Stomach (tissue), 9 donors: ENCODE data around the gene WASF3. TPM values are rescaled to one million over a fixed set of nuclear protein-coding genes. Genes with fewer than 3 reads are reported as not detected.

ENCODE experiments used
- DNase-seq, 2 donors: peaks; one replicate each; pipeline versions ENCODE4 v3.0.0 to v3.0.0-alpha.2; 2013 to 2019
- H3K27ac ChIP-seq, 5 donors: fragments of 200-600 bp in 4 of 5; sonication (generic) in 4 of 5; one replicate each; pipeline ENCODE4 v1.5.1; 2013 to 2019; ENCODE audit warnings: mild to moderate bottlenecking in 1 of 5, moderate library complexity in 1 of 5
- H3K27me3 ChIP-seq, 3 donors: fragments of 200-600 bp; sonication (generic); one replicate each; pipeline ENCODE4 v1.5.1; 2017 to 2019; ENCODE audit warnings: mixed run types in 1 of 3
- H3K36me3 ChIP-seq, 4 donors: fragments of 200-600 bp; sonication (generic); 1 replicate in 3 of 4; 2 replicates in 1 of 4; pipeline ENCODE4 v1.5.1; 2016 to 2019
- H3K4me1 ChIP-seq, 4 donors: fragments of 200-600 bp; sonication (generic); one replicate each; pipeline ENCODE4 v1.5.1; 2016 to 2019
- H3K4me3 ChIP-seq, 4 donors: fragments of 200-600 bp; sonication (generic) in 3 of 4; one replicate each; pipeline ENCODE4 v1.5.1; 2016 to 2019; ENCODE audit warnings: mild to moderate bottlenecking in 1 of 4
- H3K9me3 ChIP-seq, 4 donors: fragments of 200-600 bp; sonication (generic); one replicate each; pipeline ENCODE4 v1.5.1; 2016 to 2019
- EP300 ChIP-seq: sonication (generic); formaldehyde crosslinking; IDR thresholded peaks from one replicate; pipeline ENCODE4 v1.6.1; 2017; ENCODE audit warnings: antibody characterized with exemption
- POLR2A ChIP-seq, 4 donors: fragments of 450-650 bp; IDR thresholded peaks; one replicate each; pipeline ENCODE4 v1.6.1; 2016; ENCODE audit warnings: antibody characterized with exemption in 4 of 4, control low read depth in 2 of 4, mild to moderate bottlenecking in 1 of 4, moderate library complexity in 1 of 4
- POLR2AphosphoS5 ChIP-seq, 3 donors: sonication (generic); formaldehyde crosslinking; IDR thresholded peaks; one replicate each; pipeline ENCODE4 v1.6.1; 2016; ENCODE audit warnings: antibody characterized with exemption in 3 of 3
- WGBS, 5 donors: extraction: QIAGEN DNeasy Blood & Tissue Kit in 3 of 5; methylation state at CpG; one replicate each; pipeline versions ENCODE4 v1.1.5 to v1.1.7; 2013 to 2018; 5-methylcytosine and 5-hydroxymethylcytosine counted together
- intact Hi-C: fragments of 100-400 bp; cut with DNase I; formaldehyde crosslinking; loops from one replicate; pipeline ENCODE4 v1.15.1; 2023; ENCODE audit warnings: low total_unique reads
- polyA plus RNA-seq, 3 donors: library from polyadenylated mRNA; stranded (reverse); fragments of 200-250 nt; gene quantifications; one replicate each; pipeline ENCODE4 v1.2.3, GENCODE V29; 2013
- total RNA-seq, 5 donors: library from RNA; depleted of rRNA; stranded (reverse); fragments of >200 nt; gene quantifications; one replicate each; pipeline versions ENCODE4 v1.1.0 to v1.2.3, GENCODE V29; 2014 to 2016
- TF ChIP-seq, protein P1 (sequence below), 7 experiments: fragments of 450-650 bp in 4 of 7; fragments of 200-600 bp in 3 of 7; sonication (generic) in 3 of 7; IDR thresholded peaks; one replicate each; pipeline ENCODE4 v1.5.1; 2016 to 2019; ENCODE audit warnings: antibody characterized with exemption in 7 of 7, control low read depth in 2 of 7, mild to moderate bottlenecking in 1 of 7
- donor health status: healthy with polysubstance abuse.
- donor health status: Bipolar disorder and iron deficiency.
- donor health status: healthy.

The WASF3 gene
- total and polyA plus RNA-seq, 8 donors: 0.87 to 12.8 (median 10.2) TPM

DNA sequence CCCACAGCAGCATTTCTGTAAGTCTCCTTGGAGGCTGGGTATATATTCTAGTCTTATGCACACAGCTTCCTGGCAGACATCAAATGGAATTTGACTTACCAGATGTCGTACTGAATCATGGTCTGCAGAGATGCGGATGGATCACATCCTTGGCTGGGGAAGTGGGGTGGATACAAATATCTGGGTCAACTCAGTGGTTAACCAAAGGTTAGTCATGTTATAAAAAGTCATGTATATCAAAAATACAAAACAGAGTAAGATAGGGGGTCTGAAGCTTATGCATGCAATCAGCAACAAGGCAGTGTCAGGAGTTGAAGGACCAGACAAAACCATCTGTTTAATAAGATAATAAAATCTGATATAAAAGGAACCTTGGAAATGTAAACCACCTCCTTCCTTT lies 61.9 kb downstream of the WASF3 start:
- no peaks in the 10 kb centered on the region for H3K27me3 ChIP-seq
- TF ChIP-seq, protein P1, sequence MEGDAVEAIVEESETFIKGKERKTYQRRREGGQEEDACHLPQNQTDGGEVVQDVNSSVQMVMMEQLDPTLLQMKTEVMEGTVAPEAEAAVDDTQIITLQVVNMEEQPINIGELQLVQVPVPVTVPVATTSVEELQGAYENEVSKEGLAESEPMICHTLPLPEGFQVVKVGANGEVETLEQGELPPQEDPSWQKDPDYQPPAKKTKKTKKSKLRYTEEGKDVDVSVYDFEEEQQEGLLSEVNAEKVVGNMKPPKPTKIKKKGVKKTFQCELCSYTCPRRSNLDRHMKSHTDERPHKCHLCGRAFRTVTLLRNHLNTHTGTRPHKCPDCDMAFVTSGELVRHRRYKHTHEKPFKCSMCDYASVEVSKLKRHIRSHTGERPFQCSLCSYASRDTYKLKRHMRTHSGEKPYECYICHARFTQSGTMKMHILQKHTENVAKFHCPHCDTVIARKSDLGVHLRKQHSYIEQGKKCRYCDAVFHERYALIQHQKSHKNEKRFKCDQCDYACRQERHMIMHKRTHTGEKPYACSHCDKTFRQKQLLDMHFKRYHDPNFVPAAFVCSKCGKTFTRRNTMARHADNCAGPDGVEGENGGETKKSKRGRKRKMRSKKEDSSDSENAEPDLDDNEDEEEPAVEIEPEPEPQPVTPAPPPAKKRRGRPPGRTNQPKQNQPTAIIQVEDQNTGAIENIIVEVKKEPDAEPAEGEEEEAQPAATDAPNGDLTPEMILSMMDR (IDR thresholded peaks at IDR 0.05): no peak
- TF ChIP-seq POLR2A (IDR thresholded peaks at IDR 0.05) (no peak), POLR2AphosphoS5 (IDR thresholded peaks at IDR 0.05) (no peak), EP300 (no peak)
- peaks cover 0 to 8% (median 0%) of the 10 kb centered on the region in 4 donors for H3K36me3 ChIP-seq
- no peak for DNase-seq
- 76 to 93% (median 85%) methylated on average over 2 of the region's 2 CpGs for WGBS, 5 donors
- H3K4me1 ChIP-seq: peaks cover 0 to 3% (median 0%) of the 10 kb centered on the region in 4 donors
- H3K27ac ChIP-seq: no peak overlapping the region
- intact Hi-C loops: no loop called here
- H3K4me3 ChIP-seq: no peak overlapping the region
- peaks cover 0 to 16% (median 6%) of the 10 kb centered on the region in 4 donors for H3K9me3 ChIP-seq

DNA sequence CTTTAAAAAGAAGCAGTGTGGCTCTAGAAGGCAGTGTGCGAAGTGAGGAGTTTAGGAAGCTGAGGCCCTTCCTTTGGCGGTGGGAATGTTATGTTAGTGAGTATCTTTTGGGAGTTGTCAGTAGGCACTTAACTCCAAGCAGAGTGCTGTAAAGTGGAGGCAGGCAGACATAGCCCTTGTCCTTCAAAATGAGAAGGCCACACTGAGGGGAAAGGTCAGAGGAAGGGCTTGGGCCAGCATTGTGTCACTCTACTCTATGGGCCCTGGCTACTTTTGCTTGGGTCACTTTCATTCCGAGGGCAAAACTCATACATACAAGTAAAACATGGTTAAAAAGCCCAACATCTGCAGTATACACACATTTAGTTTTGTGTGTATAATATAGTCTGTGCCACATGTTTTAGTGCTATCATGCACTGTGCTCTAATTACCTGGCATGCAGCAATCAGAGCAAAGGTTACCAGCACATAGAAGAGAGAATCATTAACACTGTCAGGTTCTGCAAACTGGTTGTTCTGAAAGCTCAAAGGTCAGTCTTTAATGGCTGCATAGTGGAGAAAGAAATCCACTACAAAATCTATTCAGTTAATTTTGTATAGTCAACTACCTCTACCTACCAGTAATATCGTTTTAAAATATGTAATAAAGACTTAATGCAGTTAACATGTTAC lies 64.4 kb downstream of the WASF3 start:
- intact Hi-C loops: no loop called here
- Histone ChIP-seq H3K36me3 (peaks cover 0 to 8% (median 0%) of the 10 kb centered on the region in 4 donors), H3K27ac (no peak overlapping the region), H3K27me3 (no peaks in the 10 kb centered on the region), H3K4me3 (no peak overlapping the region), H3K9me3 (peaks cover 0 to 29% (median 14%) of the 10 kb centered on the region in 4 donors), H3K4me1 (no peaks in the 10 kb centered on the region)
- DNase-seq: no peak
- TF ChIP-seq, protein P1 (IDR thresholded peaks at IDR 0.05): no peak
- TF ChIP-seq EP300: no peak
- WGBS, 5 donors: 83 to 92% (median 88%) methylated on average over 4 of the region's 4 CpGs

DNA sequence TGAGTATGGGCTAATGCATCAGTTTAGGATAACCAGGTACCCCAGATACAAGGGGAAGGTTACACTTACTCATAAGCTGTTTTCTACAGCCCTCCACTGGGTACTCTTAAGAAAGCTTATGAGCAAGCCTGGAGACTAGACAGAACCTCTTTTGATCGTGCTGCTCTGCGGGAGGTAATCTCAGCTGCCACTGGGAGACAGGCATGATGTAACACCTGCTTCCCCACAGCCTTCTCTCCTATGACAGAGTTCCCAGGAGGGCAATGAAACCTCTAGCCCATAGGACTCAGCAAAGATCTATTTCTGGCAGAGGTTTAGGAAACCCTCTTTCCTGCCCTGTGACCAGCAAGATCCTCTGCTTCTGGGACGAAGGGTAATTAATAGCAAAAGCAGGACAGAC lies 65.6 kb downstream of the WASF3 start:
- WGBS, 5 donors: 63 to 86% (median 75%) methylated on average over 3 of the region's 3 CpGs
- H3K9me3 ChIP-seq: peaks cover 0 to 29% (median 14%) of the 10 kb centered on the region in 4 donors
- intact Hi-C loops: no loop called here
- no peak overlapping the region for H3K27ac ChIP-seq
- H3K4me3 ChIP-seq: no peak overlapping the region
- H3K36me3 ChIP-seq: peaks cover 0 to 8% (median 0%) of the 10 kb centered on the region in 4 donors
- no peaks in the 10 kb centered on the region for H3K27me3 ChIP-seq
- no peaks in the 10 kb centered on the region for H3K4me1 ChIP-seq
- no peak for DNase-seq
- TF ChIP-seq POLR2A (IDR thresholded peaks at IDR 0.05): no peak
- TF ChIP-seq EP300: no peak
- TF ChIP-seq, protein P1 (IDR thresholded peaks at IDR 0.05): no peak
- TF ChIP-seq POLR2AphosphoS5 (IDR thresholded peaks at IDR 0.05): no peak

DNA sequence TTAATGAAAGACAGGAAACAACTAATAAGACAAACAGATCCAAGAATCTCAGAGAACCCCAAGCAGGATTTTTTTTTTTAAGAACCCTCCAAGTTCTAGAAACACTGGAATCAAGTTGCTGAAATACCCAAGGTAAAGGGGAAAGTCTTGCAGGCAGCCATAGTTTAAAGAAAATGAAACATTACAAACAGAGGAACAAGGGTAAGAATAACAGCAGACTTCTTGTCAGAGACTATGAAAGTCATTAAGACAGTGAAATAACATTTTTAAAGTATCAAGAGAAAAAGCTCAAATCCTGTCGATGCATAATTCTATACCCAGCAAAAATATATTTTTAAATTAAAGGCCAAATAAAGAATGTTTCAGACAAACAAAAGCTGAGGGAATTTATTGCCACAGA lies 67.1 kb downstream of the WASF3 start:
- no peak for DNase-seq
- no peak overlapping the region for H3K4me3 ChIP-seq
- no peak overlapping the region for H3K27ac ChIP-seq
- 85 to 98% (median 96%) methylated on average over 1 of the region's 1 CpG for WGBS, 5 donors
- intact Hi-C loops: no loop called here
- H3K9me3 ChIP-seq: peaks cover 0 to 29% (median 14%) of the 10 kb centered on the region in 4 donors
- peaks cover 0 to 8% (median 0%) of the 10 kb centered on the region in 4 donors for H3K36me3 ChIP-seq
- TF ChIP-seq POLR2AphosphoS5 (IDR thresholded peaks at IDR 0.05) (no peak), EP300 (no peak), POLR2A (IDR thresholded peaks at IDR 0.05) (no peak)
- TF ChIP-seq, protein P1 (IDR thresholded peaks at IDR 0.05): no peak
- H3K4me1 ChIP-seq: no peaks in the 10 kb centered on the region
- H3K27me3 ChIP-seq: no peaks in the 10 kb centered on the region
